ENCODE data around the gene TTLL10.
"Not testable (repeated sequence)": the region's sequence is repeated elsewhere in the genome, so short reads cannot be mapped to it uniquely, and the experiment has no call there.

TTLL10 gene

GRCh38 chr1:1179983-1180861 lies 6.5 kb downstream of the TTLL10 start:
- Mint-ChIP-seq H3K36me3 (ENCODE audit: low read depth) (no peaks in the 10 kb centered on the region), H3K4me1 (peaks cover 3% of the 10 kb centered on the region), H3K4me3 (no peak overlapping the region), H3K27me3 (peaks cover 18% of the 10 kb centered on the region), H3K9me3 (no peaks in the 10 kb centered on the region), H3K27ac (no peak overlapping the region)
- DNase-seq = no peak
- no peak for ATAC-seq

- H3K27me3 Mint-ChIP-seq = peaks cover 11% of the 10 kb centered on the region
- no peaks in the 10 kb centered on the region for H3K9me3 Mint-ChIP-seq
- peaks cover 3% of the 10 kb centered on the region for H3K4me1 Mint-ChIP-seq
- no peak for DNase-seq
- no peak overlapping the region for H3K4me3 Mint-ChIP-seq
- H3K27ac Mint-ChIP-seq = no peak overlapping the region
- H3K36me3 Mint-ChIP-seq (ENCODE audit: low read depth) = no peaks in the 10 kb centered on the region
- no peak for ATAC-seq
These were observed 7.7 kb downstream of the TTLL10 start for GRCh38 chr1:1181129-1181937.

- DNase-seq (no peak), ATAC-seq (no peak)
- Mint-ChIP-seq H3K4me1 (peaks cover 3% of the 10 kb centered on the region), H3K27ac (no peak overlapping the region), H3K4me3 (no peak overlapping the region), H3K9me3 (no peaks in the 10 kb centered on the region), H3K27me3 (peaks cover 8% of the 10 kb centered on the region), H3K36me3 (ENCODE audit: low read depth) (no peaks in the 10 kb centered on the region)
These were observed 8.3 kb downstream of the TTLL10 start for GRCh38 chr1:1181938-1182410.

GRCh38 chr1:1182491-1183220 lies 9.0 kb downstream of the TTLL10 start:
- H3K4me3 Mint-ChIP-seq = no peak overlapping the region
- H3K36me3 Mint-ChIP-seq (ENCODE audit: low read depth) = no peaks in the 10 kb centered on the region
- H3K27me3 Mint-ChIP-seq = peaks cover 7% of the 10 kb centered on the region
- ATAC-seq (no peak), DNase-seq (no peak)
- H3K4me1 Mint-ChIP-seq = peaks cover 3% of the 10 kb centered on the region
- no peaks in the 10 kb centered on the region for H3K9me3 Mint-ChIP-seq
- no peak overlapping the region for H3K27ac Mint-ChIP-seq

- Mint-ChIP-seq H3K27me3 (peaks cover 9% of the 10 kb centered on the region), H3K36me3 (ENCODE audit: low read depth) (no peaks in the 10 kb centered on the region), H3K4me1 (peaks cover 3% of the 10 kb centered on the region), H3K4me3 (no peak overlapping the region), H3K9me3 (no peaks in the 10 kb centered on the region), H3K27ac (no peak overlapping the region)
- DNase-seq = no peak
- ATAC-seq = no peak
These were observed 9.6 kb downstream of the TTLL10 start for GRCh38 chr1:1183221-1183747.

- Mint-ChIP-seq H3K4me1 (peaks cover 3% of the 10 kb centered on the region), H3K36me3 (ENCODE audit: low read depth) (no peaks in the 10 kb centered on the region), H3K27ac (no peak overlapping the region), H3K4me3 (no peak overlapping the region), H3K9me3 (no peaks in the 10 kb centered on the region), H3K27me3 (peaks cover 9% of the 10 kb centered on the region)
- DNase-seq (no peak), ATAC-seq (no peak)
These were observed 10.4 kb downstream of the TTLL10 start for GRCh38 chr1:1183833-1184775.

- Mint-ChIP-seq H3K4me1 (peaks cover 3% of the 10 kb centered on the region), H3K27ac (no peak overlapping the region), H3K36me3 (ENCODE audit: low read depth) (no peaks in the 10 kb centered on the region), H3K4me3 (no peak overlapping the region), H3K27me3 (peaks cover 9% of the 10 kb centered on the region), H3K9me3 (no peaks in the 10 kb centered on the region)
- no peak for ATAC-seq
- DNase-seq = no peak
These were observed 11.6 kb downstream of the TTLL10 start for GRCh38 chr1:1185101-1185765.

- ATAC-seq (no peak), DNase-seq (no peak)
- Mint-ChIP-seq H3K27me3 (peaks cover 5% of the 10 kb centered on the region), H3K4me1 (peaks cover 3% of the 10 kb centered on the region), H3K4me3 (no peak overlapping the region), H3K9me3 (peaks cover 5% of the 10 kb centered on the region), H3K36me3 (ENCODE audit: low read depth) (peaks cover 3% of the 10 kb centered on the region), H3K27ac (no peak overlapping the region)
These were observed 14.3 kb downstream of the TTLL10 start for GRCh38 chr1:1187938-1188337.

- Mint-ChIP-seq H3K27ac (no peak overlapping the region), H3K27me3 (peaks cover 3% of the 10 kb centered on the region), H3K4me3 (no peak overlapping the region), H3K36me3 (ENCODE audit: low read depth) (peaks cover 3% of the 10 kb centered on the region), H3K4me1 (no peaks in the 10 kb centered on the region), H3K9me3 (peaks cover 6% of the 10 kb centered on the region)
- no peak for DNase-seq
- ATAC-seq = no peak
These were observed 15.4 kb downstream of the TTLL10 start for GRCh38 chr1:1189111-1189510.

- H3K27ac Mint-ChIP-seq = no peak overlapping the region
These were observed 18.1 kb downstream of the TTLL10 start for GRCh38 chr1:1191734-1192133.

GRCh38 chr1:1194723-1195122 lies 21.0 kb downstream of the TTLL10 start:
- peaks cover 12% of the 10 kb centered on the region for H3K9me3 Mint-ChIP-seq
- H3K27me3 Mint-ChIP-seq = peaks cover 1% of the 10 kb centered on the region
- no peak overlapping the region for H3K4me3 Mint-ChIP-seq
- peaks cover 3% of the 10 kb centered on the region for H3K36me3 Mint-ChIP-seq (ENCODE audit: low read depth)
- no peak for DNase-seq
- H3K27ac Mint-ChIP-seq = no peak overlapping the region
- ATAC-seq = no peak
- peaks cover 2% of the 10 kb centered on the region for H3K4me1 Mint-ChIP-seq

More at GRCh38 chr1:1191734-1192133, 18.1 kb downstream of the TTLL10 start:
- ATAC-seq (no peak), DNase-seq (no peak)
- Mint-ChIP-seq H3K4me1 (no peaks in the 10 kb centered on the region), H3K36me3 (ENCODE audit: low read depth) (peaks cover 3% of the 10 kb centered on the region), H3K4me3 (no peak overlapping the region), H3K27me3 (peaks cover 3% of the 10 kb centered on the region), H3K9me3 (peaks cover 12% of the 10 kb centered on the region)

GRCh38 chr1:1195726-1196125 lies 22.0 kb downstream of the TTLL10 start:
- not testable (repeated sequence) for H3K27me3 Mint-ChIP-seq, H3K4me3 Mint-ChIP-seq

More at GRCh38 chr1:1195726-1196125, 22.0 kb downstream of the TTLL10 start:
- H3K27ac Mint-ChIP-seq; DNase-seq; ATAC-seq; H3K36me3 Mint-ChIP-seq (ENCODE audit: low read depth): not testable (repeated sequence)
- peaks cover 12% of the 10 kb centered on the region for H3K4me1 Mint-ChIP-seq
- peaks cover 12% of the 10 kb centered on the region for H3K9me3 Mint-ChIP-seq
